Panc1 (cell line): ENCODE measurements around the gene EHBP1L1. TPM values are rescaled to one million over a fixed set of nuclear protein-coding genes. Genes with fewer than 3 reads are reported as not detected.

Source experiments
- ATAC-seq: fragments of 200-7000 bp; cut with Tn5 transposase; 2 replicates; pipeline ENCODE4 v1.9.1; 2020; ENCODE audit warnings: mild to moderate bottlenecking, moderate library complexity
- BruUV-seq: library from RNA; stranded (reverse); fragments of 400-500 nt; replicated peaks from 2 replicates; lab custom pipeline; 2021; lab: Mats Ljungman, UMichigan
- CTCF ChIA-PET: fragments of 300-600 bp; sonication (Branson Sonifier 250); formaldehyde crosslinking; loops from one replicate; lab custom pipeline; 2022; ENCODE audit warnings: antibody characterized with exemption; lab: Charles Lee
- POLR2A ChIA-PET: fragments of 300-600 bp; sonication (Branson Sonifier 250); formaldehyde crosslinking; loops from one replicate; lab custom pipeline; 2022; ENCODE audit warnings: antibody characterized with exemption; lab: Charles Lee
- DNase-seq: peaks from one replicate; pipeline ENCODE4 v3.0.0-alpha.2; 2010; ENCODE audit warnings: low read depth, low spot score
- H3K27ac ChIP-seq: 2 replicates; pipeline ENCODE4 v1.5.1; 2011; ENCODE audit warnings: mild to moderate bottlenecking, low read length, inconsistent platforms
- H3K27me3 ChIP-seq: fragments of 200-500 bp; sonication (Bioruptor generic); 2 replicates; pipeline ENCODE4 v1.6.0; 2014; ENCODE audit warnings: low read length, inconsistent platforms; ENCODE audit not compliant: control insufficient read depth, insufficient read depth
- H3K36me3 ChIP-seq: fragments of 200-500 bp; sonication (Bioruptor generic); 2 replicates; pipeline ENCODE4 v1.5.1; 2014; ENCODE audit warnings: inconsistent platforms, mild to moderate bottlenecking, low read length, moderate library complexity; ENCODE audit not compliant: control insufficient read depth, insufficient read depth
- H3K4me1 ChIP-seq: 2 replicates; pipeline ENCODE4 v1.5.1; 2011; ENCODE audit warnings: inconsistent platforms, mild to moderate bottlenecking, low read length, moderate library complexity; ENCODE audit not compliant: control insufficient read depth, insufficient read depth
- H3K4me3 ChIP-seq, 2 experiments: 2 replicates each; pipeline ENCODE4 v1.5.1; 2011 to 2012; ENCODE audit warnings: low read depth in 2 of 2, low read length in 2 of 2, mild to moderate bottlenecking in 2 of 2, inconsistent platforms in 1 of 2, moderate library complexity in 1 of 2
- H3K9me3 ChIP-seq: fragments of 200-500 bp; sonication (Bioruptor generic); 2 replicates; pipeline ENCODE4 v1.5.1; 2014; ENCODE audit warnings: low read depth, mild to moderate bottlenecking, inconsistent platforms, low read length, moderate library complexity; ENCODE audit not compliant: control insufficient read depth, insufficient read depth
- POLR2AphosphoS5 ChIP-seq: IDR thresholded peaks from 2 replicates; pipeline ENCODE4 v1.6.1; 2012; ENCODE audit warnings: mild to moderate bottlenecking, low read depth, low read length, moderate library complexity
- SIN3A ChIP-seq: IDR thresholded peaks from 2 replicates; pipeline ENCODE4 v1.6.1; 2012; ENCODE audit warnings: low read depth, mild to moderate bottlenecking, low read length, moderate library complexity, borderline replicate concordance; ENCODE audit not compliant: insufficient read depth
- TCF7L2 ChIP-seq: IDR thresholded peaks from 2 replicates; pipeline ENCODE4 v1.6.1; 2011; ENCODE audit warnings: mild to moderate bottlenecking, low read depth, low read length, inconsistent platforms
- in situ Hi-C: cut with HindIII; loops from 2 replicates; pipeline ENCODE4 v1.10.0; 2016; ENCODE audit warnings: low sequenced_read_pairs, low pct_unique_long_range_greater_than_20kb
- intact Hi-C: fragments of 100-400 bp; cut with micrococcal nuclease; formaldehyde crosslinking; loops from one replicate; pipeline ENCODE4 v1.10.0; 2022; ENCODE audit not compliant: unreplicated experiment
- total RNA-seq: library from RNA; stranded (reverse); gene quantifications from one replicate; pipeline ENCODE4 v1.2.1, GENCODE V29; 2021; ENCODE audit not compliant: unreplicated experiment
- TF ChIP-seq, protein P1 (sequence below), 2 experiments: IDR thresholded peaks; 2 replicates each; pipeline ENCODE4 v1.6.1; 2011 to 2012; ENCODE audit warnings: low read depth in 2 of 2, control low read depth in 1 of 2, low read length in 1 of 2, mild to moderate bottlenecking in 1 of 2, moderate library complexity in 1 of 2; ENCODE audit not compliant: insufficient read depth in 1 of 2
- TF ChIP-seq, protein P2 (sequence below): fragments of 450-650 bp; IDR thresholded peaks from 2 replicates; pipeline ENCODE4 v1.5.1; 2017; ENCODE audit warnings: mild to moderate bottlenecking

Gene EHBP1L1
- total RNA-seq, 1 experiment from 2014 or later: 108 TPM

DNA sequence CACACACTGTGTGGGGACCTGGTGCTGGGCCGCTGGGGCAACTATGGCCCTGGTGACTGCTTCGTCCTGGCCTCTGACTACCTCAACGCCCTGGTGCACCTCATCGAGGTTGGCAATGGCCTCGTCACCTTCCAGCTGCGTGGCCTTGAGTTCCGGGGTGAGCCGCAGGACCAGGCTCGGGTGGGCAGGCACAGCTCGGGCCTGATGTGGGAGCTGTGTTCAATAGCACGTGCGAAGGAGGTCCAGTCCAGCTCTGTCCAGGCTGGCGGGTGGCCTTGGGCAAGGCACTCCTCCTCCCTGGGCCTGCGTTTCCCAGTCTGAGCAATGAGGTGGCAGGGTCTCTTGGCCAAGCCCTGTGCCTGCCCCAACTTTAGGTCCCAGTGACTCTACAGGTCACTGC lies 53.7 kb downstream of the EHBP1L1 start:
- ChIA-PET CTCF (no interaction called here), POLR2A (no interaction called here)

DNA sequence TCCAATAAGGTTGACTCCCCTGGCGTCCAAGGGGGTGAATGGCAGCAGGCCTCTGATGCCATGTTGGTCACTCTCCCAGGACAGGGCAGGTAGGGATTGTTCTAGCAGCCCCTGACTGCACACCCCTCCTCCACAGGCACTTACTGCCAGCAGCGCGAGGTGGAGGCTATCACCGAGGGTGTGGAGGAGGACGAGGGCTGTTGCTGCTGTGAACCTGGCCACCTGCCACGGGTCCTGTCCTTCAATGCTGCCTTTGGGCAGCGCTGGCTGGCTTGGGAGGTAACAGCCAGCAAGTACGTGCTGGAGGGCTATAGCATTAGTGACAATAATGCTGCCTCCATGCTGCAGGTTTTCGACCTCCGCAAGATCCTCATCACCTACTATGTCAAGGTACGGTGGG lies 54.4 kb downstream of the EHBP1L1 start:
- TF ChIP-seq SIN3A: no peak
- TF ChIP-seq, protein P1, sequence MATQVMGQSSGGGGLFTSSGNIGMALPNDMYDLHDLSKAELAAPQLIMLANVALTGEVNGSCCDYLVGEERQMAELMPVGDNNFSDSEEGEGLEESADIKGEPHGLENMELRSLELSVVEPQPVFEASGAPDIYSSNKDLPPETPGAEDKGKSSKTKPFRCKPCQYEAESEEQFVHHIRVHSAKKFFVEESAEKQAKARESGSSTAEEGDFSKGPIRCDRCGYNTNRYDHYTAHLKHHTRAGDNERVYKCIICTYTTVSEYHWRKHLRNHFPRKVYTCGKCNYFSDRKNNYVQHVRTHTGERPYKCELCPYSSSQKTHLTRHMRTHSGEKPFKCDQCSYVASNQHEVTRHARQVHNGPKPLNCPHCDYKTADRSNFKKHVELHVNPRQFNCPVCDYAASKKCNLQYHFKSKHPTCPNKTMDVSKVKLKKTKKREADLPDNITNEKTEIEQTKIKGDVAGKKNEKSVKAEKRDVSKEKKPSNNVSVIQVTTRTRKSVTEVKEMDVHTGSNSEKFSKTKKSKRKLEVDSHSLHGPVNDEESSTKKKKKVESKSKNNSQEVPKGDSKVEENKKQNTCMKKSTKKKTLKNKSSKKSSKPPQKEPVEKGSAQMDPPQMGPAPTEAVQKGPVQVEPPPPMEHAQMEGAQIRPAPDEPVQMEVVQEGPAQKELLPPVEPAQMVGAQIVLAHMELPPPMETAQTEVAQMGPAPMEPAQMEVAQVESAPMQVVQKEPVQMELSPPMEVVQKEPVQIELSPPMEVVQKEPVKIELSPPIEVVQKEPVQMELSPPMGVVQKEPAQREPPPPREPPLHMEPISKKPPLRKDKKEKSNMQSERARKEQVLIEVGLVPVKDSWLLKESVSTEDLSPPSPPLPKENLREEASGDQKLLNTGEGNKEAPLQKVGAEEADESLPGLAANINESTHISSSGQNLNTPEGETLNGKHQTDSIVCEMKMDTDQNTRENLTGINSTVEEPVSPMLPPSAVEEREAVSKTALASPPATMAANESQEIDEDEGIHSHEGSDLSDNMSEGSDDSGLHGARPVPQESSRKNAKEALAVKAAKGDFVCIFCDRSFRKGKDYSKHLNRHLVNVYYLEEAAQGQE (IDR thresholded peaks at IDR 0.05; ENCODE audit: insufficient read depth in 1 of 2, low read depth in 2 of 2, low read length in 1 of 2): no peak
- no peak for TF ChIP-seq TCF7L2
- TF ChIP-seq, protein P2, sequence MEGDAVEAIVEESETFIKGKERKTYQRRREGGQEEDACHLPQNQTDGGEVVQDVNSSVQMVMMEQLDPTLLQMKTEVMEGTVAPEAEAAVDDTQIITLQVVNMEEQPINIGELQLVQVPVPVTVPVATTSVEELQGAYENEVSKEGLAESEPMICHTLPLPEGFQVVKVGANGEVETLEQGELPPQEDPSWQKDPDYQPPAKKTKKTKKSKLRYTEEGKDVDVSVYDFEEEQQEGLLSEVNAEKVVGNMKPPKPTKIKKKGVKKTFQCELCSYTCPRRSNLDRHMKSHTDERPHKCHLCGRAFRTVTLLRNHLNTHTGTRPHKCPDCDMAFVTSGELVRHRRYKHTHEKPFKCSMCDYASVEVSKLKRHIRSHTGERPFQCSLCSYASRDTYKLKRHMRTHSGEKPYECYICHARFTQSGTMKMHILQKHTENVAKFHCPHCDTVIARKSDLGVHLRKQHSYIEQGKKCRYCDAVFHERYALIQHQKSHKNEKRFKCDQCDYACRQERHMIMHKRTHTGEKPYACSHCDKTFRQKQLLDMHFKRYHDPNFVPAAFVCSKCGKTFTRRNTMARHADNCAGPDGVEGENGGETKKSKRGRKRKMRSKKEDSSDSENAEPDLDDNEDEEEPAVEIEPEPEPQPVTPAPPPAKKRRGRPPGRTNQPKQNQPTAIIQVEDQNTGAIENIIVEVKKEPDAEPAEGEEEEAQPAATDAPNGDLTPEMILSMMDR: no peak
- TF ChIP-seq POLR2AphosphoS5: no peak
- Histone ChIP-seq H3K27ac (no peak overlapping the region), H3K4me1 (no peaks in the 10 kb centered on the region), H3K36me3 (peaks cover 22% of the 10 kb centered on the region), H3K9me3 (no peaks in the 10 kb centered on the region), H3K4me3 (no peak overlapping the region), H3K27me3 (no peaks in the 10 kb centered on the region)
- BruUV-seq: no TSS peak
- ATAC-seq (no peak), DNase-seq (no peak)
- intact Hi-C loops (loop anchor here (10.0 kb wide), 1 partner anchor 75 kb away; no protein-coding TSS in a partner anchor), in situ Hi-C loops (no loop called here)
- POLR2A ChIA-PET: no interaction called here
- CTCF ChIA-PET: no interaction called here

More for the DNA sequence above, 53.7 kb downstream of the EHBP1L1 start:
- no peaks in the 10 kb centered on the region for H3K27me3 ChIP-seq
- no peaks in the 10 kb centered on the region for H3K4me1 ChIP-seq
- BruUV-seq: no TSS peak
- DNase-seq (no peak), ATAC-seq (no peak)
- peaks cover 18% of the 10 kb centered on the region for H3K36me3 ChIP-seq
- no peak overlapping the region for H3K4me3 ChIP-seq
- intact Hi-C loops (no loop called here), in situ Hi-C loops (no loop called here)
- H3K9me3 ChIP-seq: no peaks in the 10 kb centered on the region
- no peak overlapping the region for H3K27ac ChIP-seq
- TF ChIP-seq SIN3A: no peak
- TF ChIP-seq, protein P2: no peak
- no peak for TF ChIP-seq POLR2AphosphoS5
- TF ChIP-seq, protein P1 (IDR thresholded peaks at IDR 0.05; ENCODE audit: insufficient read depth in 1 of 2, low read depth in 2 of 2, low read length in 1 of 2): no peak
- TF ChIP-seq TCF7L2: no peak
